MM.1S (cell line): ENCODE data around the gene ODC1.
A peak's percentile ranks its signal among the peaks of the same experiment; 100 is the strongest.

Experiments
- DNase-seq: peaks from one replicate; pipeline ENCODE4 v3.0.0-alpha.2; 2015
- H2AFZ ChIP-seq: fragments of 300-600 bp; sonication (generic); 2 replicates; pipeline ENCODE4 v1.6.0; 2016; ENCODE audit warnings: antibody characterized with exemption, low read length
- H3F3A ChIP-seq: fragments of 300-600 bp; sonication (generic); 2 replicates; pipeline ENCODE4 v1.6.1; 2016; ENCODE audit warnings: mild to moderate bottlenecking, antibody characterized with exemption, low read length, moderate library complexity, mixed read lengths; ENCODE audit not compliant: insufficient read depth
- H3K27ac ChIP-seq: fragments of 300-600 bp; sonication (generic); 2 replicates; pipeline ENCODE4 v1.5.1; 2016; ENCODE audit warnings: mild to moderate bottlenecking, low read length
- H3K27me3 ChIP-seq: fragments of 300-600 bp; sonication (generic); replicated peaks from 2 replicates; pipeline ENCODE4 v1.6.0; 2016; ENCODE audit warnings: low read length; ENCODE audit not compliant: insufficient read depth
- H3K36me3 ChIP-seq: fragments of 300-600 bp; sonication (generic); replicated peaks from 2 replicates; pipeline ENCODE4 v1.6.1; 2016; ENCODE audit warnings: mild to moderate bottlenecking, low read length, mixed read lengths; ENCODE audit not compliant: insufficient read depth
- H3K4me1 ChIP-seq: fragments of 300-600 bp; sonication (generic); 2 replicates; pipeline ENCODE4 v1.6.1; 2016; ENCODE audit warnings: low read length, mixed read lengths
- H3K4me2 ChIP-seq: fragments of 300-600 bp; sonication (generic); 2 replicates; pipeline ENCODE4 v1.6.0; 2016; ENCODE audit warnings: low read depth, low read length
- H3K4me3 ChIP-seq: fragments of 300-600 bp; sonication (generic); 2 replicates; pipeline ENCODE4 v1.5.1; 2016; ENCODE audit warnings: low read length, mixed read lengths
- H3K79me2 ChIP-seq: fragments of 300-600 bp; sonication (generic); 2 replicates; pipeline ENCODE4 v1.6.1; 2016; ENCODE audit warnings: mixed run types, low read length, mixed read lengths
- H3K9ac ChIP-seq: fragments of 300-600 bp; sonication (generic); 2 replicates; pipeline ENCODE4 v1.6.1; 2016; ENCODE audit warnings: low read length, mixed read lengths
- H3K9me2 ChIP-seq: fragments of 300-600 bp; sonication (generic); replicated peaks from 2 replicates; pipeline ENCODE4 v1.6.1; 2016; ENCODE audit warnings: mild to moderate bottlenecking, low read length, mixed read lengths; ENCODE audit not compliant: insufficient read depth
- H3K9me3 ChIP-seq: fragments of 300-600 bp; sonication (generic); replicated peaks from 2 replicates; pipeline ENCODE4 v1.6.1; 2016; ENCODE audit warnings: mild to moderate bottlenecking, low read length, mixed read lengths; ENCODE audit not compliant: insufficient read depth
- H4K20me1 ChIP-seq: fragments of 300-600 bp; sonication (generic); 2 replicates; pipeline ENCODE4 v1.6.1; 2016; ENCODE audit warnings: mild to moderate bottlenecking, low read length, moderate library complexity, mixed read lengths; ENCODE audit not compliant: insufficient read depth
- CTCF ChIP-seq: fragments of 300-600 bp; sonication (generic); IDR thresholded peaks from 2 replicates; pipeline ENCODE4 v1.5.1; 2016; ENCODE audit warnings: antibody characterized with exemption, low read length, mixed read lengths
- EZH2 ChIP-seq: fragments of 300-600 bp; sonication (generic); optimal IDR thresholded peaks from 2 replicates; pipeline ENCODE3; 2017; ENCODE audit warnings: low read depth, mild to moderate bottlenecking, antibody characterized with exemption, low read length, mixed read lengths
- EZH2phosphoT487 ChIP-seq: fragments of 300-600 bp; sonication (generic); IDR thresholded peaks from 2 replicates; pipeline ENCODE4 v1.6.1; 2018; ENCODE audit warnings: antibody characterized with exemption, low read length

The ODC1 gene

GRCh38 chr2:10411557-10411956 is 36.6 kb downstream of the ODC1 start:
- H3F3A ChIP-seq, result peaks cover 33% of the 10 kb centered on the region

GRCh38 chr2:10410823-10411437 is 37.2 kb downstream of the ODC1 start:
- peak overlapping the region; percentile 92 for H3K27ac ChIP-seq
- no peaks in the 10 kb centered on the region for H3K9me2 ChIP-seq
- TF ChIP-seq CTCF (no peak), EZH2 (no peak), EZH2phosphoT487 (no peak)
- no peak overlapping the region for H3K4me3 ChIP-seq
- H3K4me1 ChIP-seq, result peaks cover 50% of the 10 kb centered on the region
- H4K20me1 ChIP-seq, result no peaks in the 10 kb centered on the region
- no peak overlapping the region for H2AFZ ChIP-seq
- no peak for DNase-seq
- no peaks in the 10 kb centered on the region for H3K27me3 ChIP-seq
- H3K79me2 ChIP-seq, result peaks cover 53% of the 10 kb centered on the region
- peak overlapping the region; percentile 61 for H3K9ac ChIP-seq
- no peaks in the 10 kb centered on the region for H3K9me3 ChIP-seq
- peak overlapping the region; percentile 29; the same call in 1 of the 2 replicates for H3K4me2 ChIP-seq
- H3F3A ChIP-seq, result peaks cover 35% of the 10 kb centered on the region
- no peaks in the 10 kb centered on the region for H3K36me3 ChIP-seq

More at GRCh38 chr2:10411557-10411956, 36.6 kb downstream of the ODC1 start:
- H3K9ac ChIP-seq, result no peak overlapping the region
- H3K4me1 ChIP-seq, result peaks cover 43% of the 10 kb centered on the region
- no peaks in the 10 kb centered on the region for H3K9me2 ChIP-seq
- H4K20me1 ChIP-seq, result no peaks in the 10 kb centered on the region
- TF ChIP-seq EZH2phosphoT487, result no peak
- no peak for TF ChIP-seq EZH2
- TF ChIP-seq CTCF, result no peak
- H3K27ac ChIP-seq, result 0 out of 2 replicates have a peak overlapping the region, but pooled peaks have one; percentile 92
- no peak overlapping the region for H3K4me3 ChIP-seq
- no peaks in the 10 kb centered on the region for H3K36me3 ChIP-seq
- peaks cover 53% of the 10 kb centered on the region for H3K79me2 ChIP-seq
- DNase-seq, result no peak
- no peak overlapping the region for H2AFZ ChIP-seq
- H3K27me3 ChIP-seq, result no peaks in the 10 kb centered on the region
- H3K9me3 ChIP-seq, result no peaks in the 10 kb centered on the region
- H3K4me2 ChIP-seq, result no peak overlapping the region

GRCh38 chr2:10410001-10410822 is 37.9 kb downstream of the ODC1 start:
- no peaks in the 10 kb centered on the region for H4K20me1 ChIP-seq
- no peak for TF ChIP-seq CTCF
- TF ChIP-seq EZH2, result no peak
- no peak for TF ChIP-seq EZH2phosphoT487
- H3K4me3 ChIP-seq, result no peak overlapping the region
- peak overlapping the region; percentile 61 for H3K9ac ChIP-seq
- H3K27me3 ChIP-seq, result no peaks in the 10 kb centered on the region
- no peaks in the 10 kb centered on the region for H3K9me2 ChIP-seq
- peaks cover 51% of the 10 kb centered on the region for H3K4me1 ChIP-seq
- DNase-seq, result peak; percentile 37
- no peaks in the 10 kb centered on the region for H3K36me3 ChIP-seq
- no peaks in the 10 kb centered on the region for H3K9me3 ChIP-seq
- no peak overlapping the region for H2AFZ ChIP-seq
- H3F3A ChIP-seq, result peaks cover 35% of the 10 kb centered on the region
- H3K4me2 ChIP-seq, result peak overlapping the region; percentile 90; the same call in 1 of the 2 replicates
- H3K79me2 ChIP-seq, result peaks cover 58% of the 10 kb centered on the region
- peak overlapping the region; percentile 92 for H3K27ac ChIP-seq
